Measurements from ENCODE around the gene HES7.

Gene HES7

GRCh38 chr17:8142887-8143580, 19.1 kb upstream of the HES7 start:
- DNase-seq: no peak

GRCh38 chr17:8142158-8142886, 18.4 kb upstream of the HES7 start:
- DNase-seq: no peak

- DNase-seq: no peak
Observed at GRCh38 chr17:8141741-8142140, 17.8 kb upstream of the HES7 start.

GRCh38 chr17:8141045-8141444, 17.1 kb upstream of the HES7 start:
- DNase-seq: no peak

- no peak for DNase-seq
Observed at GRCh38 chr17:8140065-8141029, 16.4 kb upstream of the HES7 start.

GRCh38 chr17:8138672-8139371, 14.9 kb upstream of the HES7 start:
- peak; percentile 96 for DNase-seq

- no peak for DNase-seq
Observed at GRCh38 chr17:8138374-8138671, 14.4 kb upstream of the HES7 start.

- DNase-seq: no peak
Observed at GRCh38 chr17:8137645-8138373, 13.9 kb upstream of the HES7 start.

GRCh38 chr17:8133941-8134340, 10.0 kb upstream of the HES7 start:
- DNase-seq: no peak

GRCh38 chr17:8133399-8133798, 9.5 kb upstream of the HES7 start:
- no peak for DNase-seq

- DNase-seq: no peak
Observed at GRCh38 chr17:8131844-8132441, 8.0 kb upstream of the HES7 start.

GRCh38 chr17:8128125-8128784, 4.3 kb upstream of the HES7 start:
- DNase-seq: no peak

GRCh38 chr17:8126491-8127066, 2.7 kb upstream of the HES7 start:
- peak; percentile 45 for DNase-seq

- no peak for DNase-seq
Observed at GRCh38 chr17:8125947-8126490, 2.1 kb upstream of the HES7 start.

GRCh38 chr17:8125154-8125946, 1.4 kb upstream of the HES7 start:
- peak; percentile 87 for DNase-seq

- no peak for DNase-seq
Observed at GRCh38 chr17:8124350-8125153, 646 bp upstream of the HES7 start.

- no peak for DNase-seq
Observed at GRCh38 chr17:8122924-8123694, 797 bp downstream of the HES7 start.

- DNase-seq: no peak
Observed at GRCh38 chr17:8122422-8122923, 1.4 kb downstream of the HES7 start.

Data from CD4-positive, alpha-beta T cell treated with Interleukin-15 for 1 hour (primary cell).